ENCODE measurements around the gene OR8B3. TPM values are rescaled to one million over a fixed set of nuclear protein-coding genes. Genes with fewer than 3 reads are reported as not detected.

The OR8B3 gene
- polyA plus RNA-seq, 1 of the 3 experiments (the other 2 are of a cell fraction): not detected

DNA sequence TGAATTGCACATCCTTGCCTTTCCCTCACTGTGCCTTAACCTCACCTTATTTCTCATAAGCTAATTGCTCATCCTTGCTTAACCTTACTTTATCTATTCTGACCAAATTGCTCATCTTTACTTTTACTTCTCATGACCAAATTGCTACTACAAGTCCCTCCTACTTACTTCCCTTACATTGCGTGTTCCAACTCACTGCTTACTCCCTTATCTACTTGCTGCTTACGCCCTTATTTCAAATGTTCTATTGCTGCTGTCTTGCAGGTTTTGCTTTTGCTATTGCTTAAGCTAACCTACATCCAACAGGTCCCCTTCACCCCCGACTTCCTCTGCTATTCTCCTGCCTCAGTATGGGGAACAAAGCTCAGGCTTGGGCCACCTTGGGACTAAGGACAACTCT is 22.5 kb downstream of the OR8B3 start (continued):
- no peak for TF ChIP-seq FOSL2 (IDR thresholded peaks at IDR 0.05; ENCODE audit: borderline replicate concordance, low read depth)

DNA sequence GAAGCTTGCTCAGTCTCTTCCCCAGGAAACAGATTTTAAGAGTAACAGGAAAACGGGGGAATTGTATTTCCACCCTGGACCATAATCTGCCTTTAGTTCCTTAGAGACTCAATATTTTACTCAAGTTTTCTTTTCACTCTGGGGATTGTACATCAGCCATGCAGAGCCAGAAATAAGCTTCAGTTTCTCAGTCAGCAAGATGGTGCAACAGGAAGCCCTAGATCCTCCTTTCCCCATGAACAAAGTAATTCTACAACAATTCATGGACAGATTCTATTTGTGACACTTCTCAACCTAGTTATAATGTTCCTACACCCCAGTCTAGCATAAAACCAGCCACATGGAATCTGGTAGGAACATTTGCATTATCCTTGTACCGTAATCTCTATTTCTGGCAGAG is 39.3 kb downstream of the OR8B3 start:
- Histone ChIP-seq H3K27me3 (ENCODE audit: insufficient read depth) (no peaks in the 10 kb centered on the region), H3K9me3 (no peaks in the 10 kb centered on the region), H3K4me1 (ENCODE audit: control insufficient read depth in 1 of 2, insufficient read depth in 2 of 2, low read depth in 1 of 2, low read length in 1 of 2) (no peaks in the 10 kb centered on the region), H3K4me3 (ENCODE audit: low read depth in 2 of 2, low read length in 1 of 2) (no peak overlapping the region), H3K9ac (no peak overlapping the region), H3F3A (replicated peaks; ENCODE audit: insufficient read depth) (no peaks in the 10 kb centered on the region), H2AFZ (ENCODE audit: low read depth) (no peak overlapping the region), H3K36me3 (replicated peaks in 1 of 2; ENCODE audit: control insufficient read depth in 1 of 2, insufficient read depth in 2 of 2, low read length in 1 of 2) (no peaks in the 10 kb centered on the region), H3K27ac (ENCODE audit: low read depth in 2 of 2, low read length in 1 of 2) (no peak overlapping the region), H3K4me2 (no peak overlapping the region), H4K20me1 (ENCODE audit: insufficient read depth) (no peaks in the 10 kb centered on the region), H3K79me2 (ENCODE audit: insufficient read depth) (no peaks in the 10 kb centered on the region), H3K9me2 (no peaks in the 10 kb centered on the region)
- CTCF ChIA-PET: no interaction called here
- no peak for DNase-seq
- TF ChIP-seq TCF12 (IDR thresholded peaks at IDR 0.05) (no peak), TEAD4 (IDR thresholded peaks at IDR 0.05; ENCODE audit: borderline replicate concordance, insufficient read depth) (no peak), RXRA (IDR thresholded peaks at IDR 0.05; ENCODE audit: borderline replicate concordance, low read depth) (no peak), FOSL2 (IDR thresholded peaks at IDR 0.05; ENCODE audit: borderline replicate concordance, low read depth) (no peak), FOXJ3 (CRISPR knock-in tag; IDR thresholded peaks at IDR 0.05) (no peak), GATA2 (CRISPR knock-in tag; IDR thresholded peaks at IDR 0.05) (no peak), CHD2 (IDR thresholded peaks at IDR 0.05; ENCODE audit: low read length, partially characterized antibody) (no peak), SIN3A (IDR thresholded peaks at IDR 0.05; ENCODE audit: borderline replicate concordance, low read depth, low read length) (no peak), JUND (IDR thresholded peaks at IDR 0.05) (no peak)
- TF ChIP-seq, protein P1, sequence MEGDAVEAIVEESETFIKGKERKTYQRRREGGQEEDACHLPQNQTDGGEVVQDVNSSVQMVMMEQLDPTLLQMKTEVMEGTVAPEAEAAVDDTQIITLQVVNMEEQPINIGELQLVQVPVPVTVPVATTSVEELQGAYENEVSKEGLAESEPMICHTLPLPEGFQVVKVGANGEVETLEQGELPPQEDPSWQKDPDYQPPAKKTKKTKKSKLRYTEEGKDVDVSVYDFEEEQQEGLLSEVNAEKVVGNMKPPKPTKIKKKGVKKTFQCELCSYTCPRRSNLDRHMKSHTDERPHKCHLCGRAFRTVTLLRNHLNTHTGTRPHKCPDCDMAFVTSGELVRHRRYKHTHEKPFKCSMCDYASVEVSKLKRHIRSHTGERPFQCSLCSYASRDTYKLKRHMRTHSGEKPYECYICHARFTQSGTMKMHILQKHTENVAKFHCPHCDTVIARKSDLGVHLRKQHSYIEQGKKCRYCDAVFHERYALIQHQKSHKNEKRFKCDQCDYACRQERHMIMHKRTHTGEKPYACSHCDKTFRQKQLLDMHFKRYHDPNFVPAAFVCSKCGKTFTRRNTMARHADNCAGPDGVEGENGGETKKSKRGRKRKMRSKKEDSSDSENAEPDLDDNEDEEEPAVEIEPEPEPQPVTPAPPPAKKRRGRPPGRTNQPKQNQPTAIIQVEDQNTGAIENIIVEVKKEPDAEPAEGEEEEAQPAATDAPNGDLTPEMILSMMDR (IDR thresholded peaks at IDR 0.05): no peak
- TF ChIP-seq, protein P2, sequence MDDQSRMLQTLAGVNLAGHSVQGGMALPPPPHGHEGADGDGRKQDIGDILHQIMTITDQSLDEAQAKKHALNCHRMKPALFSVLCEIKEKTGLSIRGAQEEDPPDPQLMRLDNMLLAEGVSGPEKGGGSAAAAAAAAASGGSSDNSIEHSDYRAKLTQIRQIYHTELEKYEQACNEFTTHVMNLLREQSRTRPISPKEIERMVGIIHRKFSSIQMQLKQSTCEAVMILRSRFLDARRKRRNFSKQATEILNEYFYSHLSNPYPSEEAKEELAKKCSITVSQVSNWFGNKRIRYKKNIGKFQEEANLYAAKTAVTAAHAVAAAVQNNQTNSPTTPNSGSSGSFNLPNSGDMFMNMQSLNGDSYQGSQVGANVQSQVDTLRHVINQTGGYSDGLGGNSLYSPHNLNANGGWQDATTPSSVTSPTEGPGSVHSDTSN (IDR thresholded peaks at IDR 0.05): no peak
- TF ChIP-seq, protein P3, sequence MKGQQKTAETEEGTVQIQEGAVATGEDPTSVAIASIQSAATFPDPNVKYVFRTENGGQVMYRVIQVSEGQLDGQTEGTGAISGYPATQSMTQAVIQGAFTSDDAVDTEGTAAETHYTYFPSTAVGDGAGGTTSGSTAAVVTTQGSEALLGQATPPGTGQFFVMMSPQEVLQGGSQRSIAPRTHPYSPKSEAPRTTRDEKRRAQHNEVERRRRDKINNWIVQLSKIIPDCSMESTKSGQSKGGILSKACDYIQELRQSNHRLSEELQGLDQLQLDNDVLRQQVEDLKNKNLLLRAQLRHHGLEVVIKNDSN (IDR thresholded peaks at IDR 0.05; ENCODE audit: borderline replicate concordance, low read depth): no peak
- POLR2A ChIA-PET: no interaction called here
- 2% methylated on average over 2 of the region's 2 CpGs for WGBS (ENCODE audit: low lambda C conversion rate)

DNA sequence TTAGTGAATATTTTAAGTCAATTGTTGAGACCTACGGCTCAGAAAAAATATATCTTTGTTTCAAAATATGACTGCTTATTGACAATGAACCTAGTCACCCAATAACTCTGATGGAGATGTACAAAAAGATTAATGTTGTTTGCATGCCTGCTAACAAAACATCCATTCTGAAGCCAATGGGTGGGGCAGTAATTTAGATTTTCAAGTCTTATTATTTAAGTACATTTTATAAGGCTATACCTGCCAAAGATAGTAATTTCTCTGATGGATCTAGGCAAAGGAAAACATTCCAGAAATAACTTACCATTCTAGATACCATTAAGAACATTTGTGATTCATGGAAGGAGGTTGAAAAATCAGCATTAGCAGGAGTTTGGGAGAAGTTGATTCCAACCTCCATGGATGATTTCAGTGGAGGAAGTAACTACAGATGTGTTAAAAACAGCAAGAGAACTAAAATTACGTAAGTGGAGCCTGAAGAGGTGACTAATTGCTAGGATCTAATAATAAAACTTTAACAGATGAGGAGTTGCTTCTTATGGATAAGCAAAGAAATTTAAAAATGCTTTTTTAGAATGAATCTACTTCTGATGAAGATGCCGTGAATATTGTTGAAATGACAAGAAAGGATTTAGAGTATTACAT is 52.4 kb downstream of the OR8B3 start:
- Histone ChIP-seq H3K9ac (no peak overlapping the region), H3K27ac (ENCODE audit: low read depth in 2 of 2, low read length in 1 of 2) (no peak overlapping the region), H3K4me1 (ENCODE audit: control insufficient read depth in 1 of 2, insufficient read depth in 2 of 2, low read depth in 1 of 2, low read length in 1 of 2) (no peaks in the 10 kb centered on the region), H3K9me2 (no peaks in the 10 kb centered on the region), H3K9me3 (no peaks in the 10 kb centered on the region), H3K4me3 (ENCODE audit: low read depth in 2 of 2, low read length in 1 of 2) (no peak overlapping the region), H3F3A (replicated peaks; ENCODE audit: insufficient read depth) (no peaks in the 10 kb centered on the region), H2AFZ (ENCODE audit: low read depth) (no peak overlapping the region), H4K20me1 (ENCODE audit: insufficient read depth) (no peaks in the 10 kb centered on the region), H3K4me2 (no peak overlapping the region), H3K27me3 (ENCODE audit: insufficient read depth) (no peaks in the 10 kb centered on the region), H3K79me2 (ENCODE audit: insufficient read depth) (no peaks in the 10 kb centered on the region), H3K36me3 (replicated peaks in 1 of 2; ENCODE audit: control insufficient read depth in 1 of 2, insufficient read depth in 2 of 2, low read length in 1 of 2) (no peaks in the 10 kb centered on the region)
- CTCF ChIA-PET: no interaction called here
- DNase-seq: no peak
- WGBS (ENCODE audit: low lambda C conversion rate): under 1% methylated on average over 3 of the region's 3 CpGs
- POLR2A ChIA-PET: no interaction called here
- TF ChIP-seq, protein P1 (IDR thresholded peaks at IDR 0.05): no peak
- TF ChIP-seq GABPA (IDR thresholded peaks at IDR 0.05; ENCODE audit: low read depth) (no peak), FOSL2 (IDR thresholded peaks at IDR 0.05; ENCODE audit: borderline replicate concordance, low read depth) (no peak), GATA2 (CRISPR knock-in tag; IDR thresholded peaks at IDR 0.05) (no peak), NFIC (IDR thresholded peaks at IDR 0.05; ENCODE audit: borderline replicate concordance) (no peak), JUND (IDR thresholded peaks at IDR 0.05) (no peak)
- TF ChIP-seq, protein P3 (IDR thresholded peaks at IDR 0.05; ENCODE audit: borderline replicate concordance, low read depth): no peak
- TF ChIP-seq, protein P4, sequence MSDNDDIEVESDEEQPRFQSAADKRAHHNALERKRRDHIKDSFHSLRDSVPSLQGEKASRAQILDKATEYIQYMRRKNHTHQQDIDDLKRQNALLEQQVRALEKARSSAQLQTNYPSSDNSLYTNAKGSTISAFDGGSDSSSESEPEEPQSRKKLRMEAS (IDR thresholded peaks at IDR 0.05; ENCODE audit: low read depth): no peak
